ENCODE measurements around the gene MITF.

GRCh38 chr3:69761896-69762767 lies 22.9 kb downstream of the MITF start:
- TF ChIP-seq, protein P1, sequence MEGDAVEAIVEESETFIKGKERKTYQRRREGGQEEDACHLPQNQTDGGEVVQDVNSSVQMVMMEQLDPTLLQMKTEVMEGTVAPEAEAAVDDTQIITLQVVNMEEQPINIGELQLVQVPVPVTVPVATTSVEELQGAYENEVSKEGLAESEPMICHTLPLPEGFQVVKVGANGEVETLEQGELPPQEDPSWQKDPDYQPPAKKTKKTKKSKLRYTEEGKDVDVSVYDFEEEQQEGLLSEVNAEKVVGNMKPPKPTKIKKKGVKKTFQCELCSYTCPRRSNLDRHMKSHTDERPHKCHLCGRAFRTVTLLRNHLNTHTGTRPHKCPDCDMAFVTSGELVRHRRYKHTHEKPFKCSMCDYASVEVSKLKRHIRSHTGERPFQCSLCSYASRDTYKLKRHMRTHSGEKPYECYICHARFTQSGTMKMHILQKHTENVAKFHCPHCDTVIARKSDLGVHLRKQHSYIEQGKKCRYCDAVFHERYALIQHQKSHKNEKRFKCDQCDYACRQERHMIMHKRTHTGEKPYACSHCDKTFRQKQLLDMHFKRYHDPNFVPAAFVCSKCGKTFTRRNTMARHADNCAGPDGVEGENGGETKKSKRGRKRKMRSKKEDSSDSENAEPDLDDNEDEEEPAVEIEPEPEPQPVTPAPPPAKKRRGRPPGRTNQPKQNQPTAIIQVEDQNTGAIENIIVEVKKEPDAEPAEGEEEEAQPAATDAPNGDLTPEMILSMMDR (IDR thresholded peaks at IDR 0.05; ENCODE audit: poor library complexity, severe bottlenecking) = no peak
- no peak for TF ChIP-seq EP300 (conservative IDR thresholded peaks at IDR 0.05; ENCODE audit: poor library complexity, severe bottlenecking)
- TF ChIP-seq EZH2 (IDR thresholded peaks at IDR 0.05; ENCODE audit: borderline replicate concordance, insufficient read depth, low read length, poor library complexity, severe bottlenecking) = no peak
- no peak for TF ChIP-seq SMC3 (conservative IDR thresholded peaks at IDR 0.05; ENCODE audit: poor library complexity)
- no peak for TF ChIP-seq POLR2AphosphoS5 (IDR thresholded peaks at IDR 0.05)
